ENCODE results near the gene SEMA3C.

SEMA3C gene

GRCh38 chr7:80821771-80822319 lies 97.0 kb downstream of the SEMA3C start:
- DNase-seq: no peak

GRCh38 chr7:80819503-80819902 lies 99.3 kb downstream of the SEMA3C start:
- no peak for DNase-seq

- no peak for DNase-seq
Observed at GRCh38 chr7:80818181-80818580, 100.7 kb downstream of the SEMA3C start.

GRCh38 chr7:80816806-80817205 lies 102.0 kb downstream of the SEMA3C start:
- no peak for DNase-seq

- peak in 1 of 2 donors; percentile 48 for DNase-seq
Observed at GRCh38 chr7:80815733-80816132, 103.1 kb downstream of the SEMA3C start.

- no peak for DNase-seq
Observed at GRCh38 chr7:80809545-80809944, 109.3 kb downstream of the SEMA3C start.

GRCh38 chr7:80807166-80807900 lies 111.5 kb downstream of the SEMA3C start:
- DNase-seq: no peak

- DNase-seq: no peak
Observed at GRCh38 chr7:80806663-80807062, 112.2 kb downstream of the SEMA3C start.

GRCh38 chr7:80804589-80804988 lies 114.3 kb downstream of the SEMA3C start:
- no peak for DNase-seq

- no peak for DNase-seq
Observed at GRCh38 chr7:80802527-80802926, 116.3 kb downstream of the SEMA3C start.

GRCh38 chr7:80794631-80795573 lies 123.9 kb downstream of the SEMA3C start:
- no peak for DNase-seq

- no peak for DNase-seq
Observed at GRCh38 chr7:80791509-80791929, 127.3 kb downstream of the SEMA3C start.

- no peak for DNase-seq
Observed at GRCh38 chr7:80790877-80791276, 128.0 kb downstream of the SEMA3C start.

- no peak for DNase-seq
Observed at GRCh38 chr7:80787721-80788120, 131.1 kb downstream of the SEMA3C start.

- no peak for DNase-seq
Observed at GRCh38 chr7:80785961-80786536, 132.8 kb downstream of the SEMA3C start.

- no peak for DNase-seq
Observed at GRCh38 chr7:80785276-80785675, 133.6 kb downstream of the SEMA3C start.

GRCh38 chr7:80783678-80784327 lies 135.0 kb downstream of the SEMA3C start:
- no peak for DNase-seq

- no peak for DNase-seq
Observed at GRCh38 chr7:80783186-80783677, 135.6 kb downstream of the SEMA3C start.

- no peak for DNase-seq
Observed at GRCh38 chr7:80781561-80781979, 137.3 kb downstream of the SEMA3C start.

GRCh38 chr7:80781146-80781545 lies 137.7 kb downstream of the SEMA3C start:
- peak; percentile 17 to 35 for DNase-seq

- no peak for DNase-seq
Observed at GRCh38 chr7:80779456-80779855, 139.4 kb downstream of the SEMA3C start.

- DNase-seq: peak in 1 of 2 donors; percentile 56
Observed at GRCh38 chr7:80775897-80776296, 143.0 kb downstream of the SEMA3C start.

All from inflammatory macrophage (primary cell).